ENCODE results near the gene MAP7D2. TPM values are rescaled to one million over a fixed set of nuclear protein-coding genes. Genes with fewer than 3 reads are reported as not detected.

The MAP7D2 gene
- total RNA-seq, 1 donor from 2014 or later, result 0.17 TPM

- DNase-seq, result no peak
These were observed 4.5 kb downstream of the MAP7D2 start for GRCh38 chrX:20112022-20112774.

GRCh38 chrX:20111271-20111670 lies 5.4 kb downstream of the MAP7D2 start:
- no peak for DNase-seq

- no peak for DNase-seq
These were observed 14.6 kb downstream of the MAP7D2 start for GRCh38 chrX:20101934-20102581.

GRCh38 chrX:20091499-20091898 lies 25.2 kb downstream of the MAP7D2 start:
- DNase-seq, result no peak

- DNase-seq, result no peak
These were observed 26.9 kb downstream of the MAP7D2 start for GRCh38 chrX:20089845-20090244.

GRCh38 chrX:20080277-20080676 lies 36.4 kb downstream of the MAP7D2 start:
- DNase-seq, result no peak

- no peak for DNase-seq
These were observed 45.1 kb downstream of the MAP7D2 start for GRCh38 chrX:20071511-20072079.

- DNase-seq, result peak; percentile 77
These were observed 48.8 kb downstream of the MAP7D2 start for GRCh38 chrX:20067709-20068561.

- DNase-seq, result peak; percentile 48
These were observed 49.6 kb downstream of the MAP7D2 start for GRCh38 chrX:20066968-20067708.

- no peak for DNase-seq
These were observed 52.9 kb downstream of the MAP7D2 start for GRCh38 chrX:20063716-20064351.

- DNase-seq, result no peak
These were observed 53.6 kb downstream of the MAP7D2 start for GRCh38 chrX:20063153-20063552.

- no peak for DNase-seq
These were observed 54.9 kb downstream of the MAP7D2 start for GRCh38 chrX:20061855-20062254.

- no peak for DNase-seq
These were observed 55.6 kb downstream of the MAP7D2 start for GRCh38 chrX:20060961-20061748.

GRCh38 chrX:20059467-20060128 lies 57.1 kb downstream of the MAP7D2 start:
- DNase-seq, result no peak

- no peak for DNase-seq
These were observed 59.2 kb downstream of the MAP7D2 start for GRCh38 chrX:20057479-20057878.

- no peak for DNase-seq
These were observed 60.0 kb downstream of the MAP7D2 start for GRCh38 chrX:20056704-20057103.

- no peak for DNase-seq
These were observed 63.2 kb downstream of the MAP7D2 start for GRCh38 chrX:20053537-20053936.

- DNase-seq, result no peak
These were observed 69.8 kb downstream of the MAP7D2 start for GRCh38 chrX:20046864-20047263.

GRCh38 chrX:20046223-20046622 lies 70.5 kb downstream of the MAP7D2 start:
- DNase-seq, result no peak

- no peak for DNase-seq
These were observed 74.5 kb downstream of the MAP7D2 start for GRCh38 chrX:20042221-20042620.
